ENCODE data around the gene GJB1.

The GJB1 gene

DNA sequence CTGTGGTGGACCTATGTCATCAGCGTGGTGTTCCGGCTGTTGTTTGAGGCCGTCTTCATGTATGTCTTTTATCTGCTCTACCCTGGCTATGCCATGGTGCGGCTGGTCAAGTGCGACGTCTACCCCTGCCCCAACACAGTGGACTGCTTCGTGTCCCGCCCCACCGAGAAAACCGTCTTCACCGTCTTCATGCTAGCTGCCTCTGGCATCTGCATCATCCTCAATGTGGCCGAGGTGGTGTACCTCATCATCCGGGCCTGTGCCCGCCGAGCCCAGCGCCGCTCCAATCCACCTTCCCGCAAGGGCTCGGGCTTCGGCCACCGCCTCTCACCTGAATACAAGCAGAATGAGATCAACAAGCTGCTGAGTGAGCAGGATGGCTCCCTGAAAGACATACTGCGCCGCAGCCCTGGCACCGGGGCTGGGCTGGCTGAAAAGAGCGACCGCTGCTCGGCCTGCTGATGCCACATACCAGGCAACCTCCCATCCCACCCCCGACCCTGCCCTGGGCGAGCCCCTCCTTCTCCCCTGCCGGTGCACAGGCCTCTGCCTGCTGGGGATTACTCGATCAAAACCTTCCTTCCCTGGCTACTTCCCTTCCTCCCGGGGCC lies 1.2 kb downstream of the GJB1 start:
- TF ChIP-seq, protein P1, sequence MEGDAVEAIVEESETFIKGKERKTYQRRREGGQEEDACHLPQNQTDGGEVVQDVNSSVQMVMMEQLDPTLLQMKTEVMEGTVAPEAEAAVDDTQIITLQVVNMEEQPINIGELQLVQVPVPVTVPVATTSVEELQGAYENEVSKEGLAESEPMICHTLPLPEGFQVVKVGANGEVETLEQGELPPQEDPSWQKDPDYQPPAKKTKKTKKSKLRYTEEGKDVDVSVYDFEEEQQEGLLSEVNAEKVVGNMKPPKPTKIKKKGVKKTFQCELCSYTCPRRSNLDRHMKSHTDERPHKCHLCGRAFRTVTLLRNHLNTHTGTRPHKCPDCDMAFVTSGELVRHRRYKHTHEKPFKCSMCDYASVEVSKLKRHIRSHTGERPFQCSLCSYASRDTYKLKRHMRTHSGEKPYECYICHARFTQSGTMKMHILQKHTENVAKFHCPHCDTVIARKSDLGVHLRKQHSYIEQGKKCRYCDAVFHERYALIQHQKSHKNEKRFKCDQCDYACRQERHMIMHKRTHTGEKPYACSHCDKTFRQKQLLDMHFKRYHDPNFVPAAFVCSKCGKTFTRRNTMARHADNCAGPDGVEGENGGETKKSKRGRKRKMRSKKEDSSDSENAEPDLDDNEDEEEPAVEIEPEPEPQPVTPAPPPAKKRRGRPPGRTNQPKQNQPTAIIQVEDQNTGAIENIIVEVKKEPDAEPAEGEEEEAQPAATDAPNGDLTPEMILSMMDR (IDR thresholded peaks at IDR 0.05; ENCODE audit: low read length, missing control alignments), result no peak
- DNase-seq (ENCODE audit: low read depth), result no peak
- H3K4me3 ChIP-seq (replicated peaks; ENCODE audit: low read depth, low read length), result no peak overlapping the region

DNA sequence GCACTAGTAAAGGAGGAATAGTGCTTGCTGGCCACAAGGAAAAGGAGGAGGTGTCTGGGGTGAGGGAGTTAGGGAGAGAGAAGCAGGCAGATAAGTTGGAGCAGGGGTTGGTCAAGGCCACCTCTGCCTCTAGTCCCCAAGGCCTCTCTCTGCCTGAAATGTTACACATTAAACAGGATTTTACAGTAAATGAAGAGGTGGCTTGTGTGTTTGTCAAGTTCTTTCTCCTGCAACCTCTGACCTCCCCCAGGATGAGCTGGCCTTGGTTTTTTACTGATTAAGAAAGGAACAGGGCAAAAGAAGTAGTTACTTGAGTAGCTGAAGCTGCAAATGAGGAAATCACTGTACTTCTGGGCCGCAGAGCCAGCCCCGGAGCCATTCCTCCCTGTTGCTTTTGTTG lies 2.0 kb downstream of the GJB1 start:
- TF ChIP-seq, protein P1 (IDR thresholded peaks at IDR 0.05; ENCODE audit: low read length, missing control alignments), result no peak
- no peak overlapping the region for H3K4me3 ChIP-seq (replicated peaks; ENCODE audit: low read depth, low read length)
- DNase-seq (ENCODE audit: low read depth), result no peak

DNA sequence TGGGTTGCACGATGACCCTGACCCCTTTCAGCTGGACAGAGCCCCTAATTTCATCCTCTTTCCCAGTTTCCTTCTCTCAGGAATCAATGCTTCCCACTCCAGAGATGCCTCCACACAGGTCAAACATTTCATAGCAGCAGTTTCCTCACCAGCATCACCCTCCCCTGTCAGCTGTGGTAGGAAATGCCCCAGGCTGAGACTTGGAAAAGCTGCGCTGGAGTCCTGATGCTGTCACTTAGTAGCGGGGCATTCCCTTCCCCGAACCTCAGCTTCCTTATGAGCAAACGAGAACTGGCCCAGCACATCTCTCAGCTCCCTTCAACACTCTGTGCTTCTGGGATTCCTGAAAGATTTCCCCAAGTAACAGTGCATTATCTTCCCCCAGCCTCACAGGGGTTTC lies 2.7 kb downstream of the GJB1 start:
- no peak for DNase-seq (ENCODE audit: low read depth)
- TF ChIP-seq, protein P1 (IDR thresholded peaks at IDR 0.05; ENCODE audit: low read length, missing control alignments), result no peak
- no peak overlapping the region for H3K4me3 ChIP-seq (replicated peaks; ENCODE audit: low read depth, low read length)

DNA sequence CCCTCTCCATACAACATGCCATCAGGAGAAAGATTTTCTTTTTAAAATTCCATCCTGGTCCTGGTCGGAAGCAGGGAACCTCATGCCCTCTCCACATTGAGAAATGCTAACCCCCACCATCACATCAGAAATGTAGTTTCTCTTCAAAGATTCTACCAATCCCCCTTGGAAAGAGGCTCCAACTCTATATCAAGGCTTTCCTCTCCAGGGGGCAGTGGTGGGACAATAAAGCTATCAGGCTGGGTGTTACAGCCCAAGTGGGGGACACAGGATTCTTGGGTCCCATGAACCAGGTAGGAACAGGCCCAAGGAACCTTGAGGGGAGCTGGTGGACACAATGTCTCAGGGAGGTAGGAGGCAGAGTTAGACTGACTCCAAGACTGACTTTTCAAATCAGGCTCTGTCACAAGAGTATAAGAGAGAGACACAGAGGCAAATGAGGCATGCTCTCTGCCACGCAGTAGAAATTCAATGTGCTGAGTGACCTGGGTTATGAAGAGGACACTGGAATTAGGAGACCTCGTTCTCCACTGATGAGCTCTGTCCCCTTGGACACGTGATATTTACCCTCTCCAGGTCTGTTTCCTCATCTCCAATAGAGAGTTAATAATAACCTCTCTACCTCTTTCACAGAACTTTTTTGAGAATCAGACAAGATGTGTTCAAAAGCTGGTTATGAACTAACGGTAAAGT lies 4.5 kb downstream of the GJB1 start:
- no peak for DNase-seq (ENCODE audit: low read depth)
- TF ChIP-seq, protein P1 (IDR thresholded peaks at IDR 0.05; ENCODE audit: low read length, missing control alignments), result no peak
- no peak overlapping the region for H3K4me3 ChIP-seq (replicated peaks; ENCODE audit: low read depth, low read length)

DNA sequence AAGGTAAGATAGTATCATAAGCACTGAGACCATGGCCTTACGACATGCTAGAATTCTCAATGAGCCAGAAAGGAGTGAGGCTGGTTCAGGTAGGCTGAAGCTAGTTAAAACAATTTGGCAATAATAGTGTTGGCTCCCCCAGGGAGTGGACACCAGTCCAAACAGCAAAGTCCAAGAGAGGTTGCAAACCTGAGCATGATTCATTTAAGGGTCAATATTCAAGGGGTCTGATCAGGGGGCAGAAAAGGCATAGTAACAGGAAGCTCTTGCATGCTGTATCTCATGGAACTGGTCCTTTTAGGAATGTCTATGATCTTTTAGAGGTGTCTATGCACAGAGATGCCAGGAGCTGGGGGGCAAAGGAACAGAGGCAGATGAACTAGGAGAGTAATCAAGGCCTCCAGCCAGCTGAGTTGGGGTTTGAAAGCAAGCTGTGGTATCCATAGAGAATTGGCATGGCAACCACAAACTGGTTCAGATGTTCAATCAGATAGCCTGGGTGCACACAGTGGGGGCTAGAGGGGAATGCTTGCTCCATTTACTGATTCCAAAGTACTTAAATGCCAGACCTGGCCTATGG lies 5.1 kb downstream of the GJB1 start:
- DNase-seq (ENCODE audit: low read depth), result no peak
- TF ChIP-seq, protein P1 (IDR thresholded peaks at IDR 0.05; ENCODE audit: low read length, missing control alignments), result no peak
- H3K4me3 ChIP-seq (replicated peaks; ENCODE audit: low read depth, low read length), result no peak overlapping the region

DNA sequence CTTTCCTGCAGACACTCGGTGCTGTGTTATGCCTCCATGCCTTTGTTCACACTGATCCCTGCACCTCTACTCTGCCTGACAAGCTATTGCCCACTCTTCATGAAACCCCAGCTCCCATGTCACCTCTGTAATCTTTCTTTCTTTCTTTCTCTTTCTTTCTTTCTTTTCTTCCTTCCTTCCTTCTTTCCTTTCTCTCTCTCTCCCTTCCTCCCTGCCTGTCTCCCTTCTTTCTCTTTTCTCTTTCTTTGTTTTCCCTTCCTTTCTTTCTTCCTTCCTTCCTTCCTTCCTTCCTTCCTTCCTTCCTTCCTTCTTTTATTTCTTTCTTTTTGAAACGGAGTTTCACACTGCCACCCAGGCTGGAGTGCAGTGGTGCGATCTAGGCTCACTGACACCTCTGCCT lies 12.5 kb downstream of the GJB1 start:
- TF ChIP-seq, protein P1 (IDR thresholded peaks at IDR 0.05; ENCODE audit: low read length, missing control alignments), result no peak
- no peak overlapping the region for H3K4me3 ChIP-seq (replicated peaks; ENCODE audit: low read depth, low read length)
- DNase-seq (ENCODE audit: low read depth), result no peak

Measured in fibroblast of pulmonary artery (primary cell).